Measurements from ENCODE around the gene RHOJ. TPM values are rescaled to one million over a fixed set of nuclear protein-coding genes. Genes with fewer than 3 reads are reported as not detected.
"Not testable (repeated sequence)": the region's sequence is repeated elsewhere in the genome, so short reads cannot be mapped to it uniquely, and the experiment has no call there.

The RHOJ gene
- total and polyA plus RNA-seq, 2 of the 4 experiments (the other 2 are of a cell fraction), result 9.5 to 33.9 TPM

- no peak overlapping the region for H4K5ac ChIP-seq (ENCODE audit: low read depth, low read length)
- no peak overlapping the region for H3K14ac ChIP-seq (replicated peaks; ENCODE audit: low read depth, low read length)
- DNase-seq (no peak), ATAC-seq (ENCODE audit: low read depth) (no peak)
- H2BK5ac ChIP-seq (ENCODE audit: low read depth, low read length, poor library complexity, severe bottlenecking), result no peak overlapping the region
- no peak overlapping the region for H3K4me2 ChIP-seq (ENCODE audit: low read depth, low read length)
- H2AK5ac ChIP-seq (ENCODE audit: low read depth, low read length), result no peak overlapping the region
- no peak overlapping the region for H2BK20ac ChIP-seq (ENCODE audit: low read depth, low read length)
- H3K27ac ChIP-seq (ENCODE audit: insufficient read depth, low read length), result no peak overlapping the region
- no peak overlapping the region for H3K9ac ChIP-seq (ENCODE audit: low read depth, low read length)
- no peak overlapping the region for H3K4ac ChIP-seq (ENCODE audit: low read depth, low read length)
- no peak overlapping the region for H3K23ac ChIP-seq (ENCODE audit: low read depth, low read length)
- in situ Hi-C loops (cut with MboI; ENCODE audit: low sequenced_read_pairs) (loop anchor here (5.0 kb wide), 1 partner anchor 1110 kb away; no protein-coding TSS in a partner anchor), intact Hi-C loops (cut with micrococcal nuclease) (loop anchor here (2.0 to 10.0 kb wide), 2 partner anchors 237 to 1353 kb away; no protein-coding TSS in a partner anchor), dilution Hi-C loops (cut with HindIII; ENCODE audit: low sequenced_read_pairs, unreplicated experiment) (no loop called here)
- ChIA-PET CTCF (interaction anchor here (0.7 to 3.3 kb wide), 7 partner anchors 9 to 1116 kb away, joined by 3 to 18 read pairs (median 4); no protein-coding TSS in a partner anchor), POLR2A (ENCODE audit: unreplicated experiment) (no interaction called here)
- H2BK15ac ChIP-seq (ENCODE audit: low read depth, low read length), result no peak overlapping the region
- no peak overlapping the region for H3K4me3 ChIP-seq (ENCODE audit: insufficient read depth, low read depth, low read length)
- H3K27me3 ChIP-seq (ENCODE audit: control insufficient read depth, insufficient read depth, low read length), result no peaks in the 10 kb centered on the region
- no CpG with 5 or more reads among the region's 2 CpGs for WGBS, 2 experiments (ENCODE audit: extremely low coverage in 2 of 2, insufficient read length in 1 of 2)
- H4K20me1 ChIP-seq (ENCODE audit: insufficient read depth, low read length), result no peaks in the 10 kb centered on the region
- H3K56ac ChIP-seq (ENCODE audit: extremely low read depth, insufficient read depth, low read length), result no peak overlapping the region
- H4K8ac ChIP-seq (ENCODE audit: low read depth in 2 of 2, low read length in 2 of 2), result no peak overlapping the region
- no peak overlapping the region for H3K18ac ChIP-seq (ENCODE audit: low read depth, low read length)
- H3K9me3 ChIP-seq (ENCODE audit: control insufficient read depth, insufficient read depth, low read length), result no peaks in the 10 kb centered on the region
- H2AK9ac ChIP-seq (replicated peaks; ENCODE audit: low read depth, low read length, poor library complexity), result no peak overlapping the region
- no peak overlapping the region for H4K91ac ChIP-seq (ENCODE audit: insufficient read depth, low read depth, low read length)
- no peaks in the 10 kb centered on the region for H3K9me1 ChIP-seq (ENCODE audit: insufficient read depth, low read length)
- no peaks in the 10 kb centered on the region for H3K4me1 ChIP-seq (ENCODE audit: control insufficient read depth, insufficient read depth, low read length)
- TF ChIP-seq CEBPB (IDR thresholded peaks at IDR 0.05; ENCODE audit: low read depth, low read length) (no peak), SMC3 (IDR thresholded peaks at IDR 0.05; ENCODE audit: low read depth, low read length) (no peak), NFE2L2 (IDR thresholded peaks at IDR 0.05; ENCODE audit: low read depth, low read length) (no peak)
- TF ChIP-seq, protein P1, sequence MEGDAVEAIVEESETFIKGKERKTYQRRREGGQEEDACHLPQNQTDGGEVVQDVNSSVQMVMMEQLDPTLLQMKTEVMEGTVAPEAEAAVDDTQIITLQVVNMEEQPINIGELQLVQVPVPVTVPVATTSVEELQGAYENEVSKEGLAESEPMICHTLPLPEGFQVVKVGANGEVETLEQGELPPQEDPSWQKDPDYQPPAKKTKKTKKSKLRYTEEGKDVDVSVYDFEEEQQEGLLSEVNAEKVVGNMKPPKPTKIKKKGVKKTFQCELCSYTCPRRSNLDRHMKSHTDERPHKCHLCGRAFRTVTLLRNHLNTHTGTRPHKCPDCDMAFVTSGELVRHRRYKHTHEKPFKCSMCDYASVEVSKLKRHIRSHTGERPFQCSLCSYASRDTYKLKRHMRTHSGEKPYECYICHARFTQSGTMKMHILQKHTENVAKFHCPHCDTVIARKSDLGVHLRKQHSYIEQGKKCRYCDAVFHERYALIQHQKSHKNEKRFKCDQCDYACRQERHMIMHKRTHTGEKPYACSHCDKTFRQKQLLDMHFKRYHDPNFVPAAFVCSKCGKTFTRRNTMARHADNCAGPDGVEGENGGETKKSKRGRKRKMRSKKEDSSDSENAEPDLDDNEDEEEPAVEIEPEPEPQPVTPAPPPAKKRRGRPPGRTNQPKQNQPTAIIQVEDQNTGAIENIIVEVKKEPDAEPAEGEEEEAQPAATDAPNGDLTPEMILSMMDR (conservative IDR thresholded peaks at IDR 0.05; ENCODE audit: low read depth, low read length), result no peak
- no peaks in the 10 kb centered on the region for H3K79me1 ChIP-seq (ENCODE audit: low read depth in 1 of 2, low read length in 2 of 2)
- no TSS peak for BruUV-seq (replicated peaks)
- H2AFZ ChIP-seq (replicated peaks; ENCODE audit: low read length, poor library complexity), result no peak overlapping the region
- no peak overlapping the region for H2BK120ac ChIP-seq (ENCODE audit: low read depth, low read length)
- no peaks in the 10 kb centered on the region for H3K36me3 ChIP-seq (ENCODE audit: control insufficient read depth, insufficient read depth, low read length)
These were observed 73.4 kb downstream of the RHOJ start for GRCh38 chr14:63277591-63278183.

DNA sequence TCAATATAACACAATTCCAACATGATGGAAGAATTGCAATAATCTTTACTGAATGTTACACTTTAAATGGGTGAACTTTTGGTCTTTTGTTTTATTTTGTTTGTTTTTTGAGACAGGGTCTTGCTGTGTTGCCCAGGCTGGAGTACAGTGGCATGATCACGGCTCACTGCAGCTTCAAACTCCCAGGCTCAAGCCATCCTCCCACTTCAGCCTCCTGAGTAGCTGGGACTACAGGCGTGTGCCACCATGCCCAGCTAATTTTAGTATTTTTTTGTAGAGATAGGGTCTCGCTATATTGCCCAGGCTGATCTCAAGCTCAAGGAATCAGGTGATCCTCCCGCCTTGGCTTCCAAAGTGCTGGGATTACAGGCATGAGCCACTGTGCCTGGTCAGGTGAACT lies 75.7 kb downstream of the RHOJ start:
- H3K9ac ChIP-seq (ENCODE audit: low read depth, low read length); H3K36me3 ChIP-seq (ENCODE audit: control insufficient read depth, insufficient read depth, low read length); H3K27me3 ChIP-seq (ENCODE audit: control insufficient read depth, insufficient read depth, low read length); H4K5ac ChIP-seq (ENCODE audit: low read depth, low read length); H4K8ac ChIP-seq (ENCODE audit: low read depth in 2 of 2, low read length in 2 of 2); H2BK20ac ChIP-seq (ENCODE audit: low read depth, low read length); H3K56ac ChIP-seq (ENCODE audit: extremely low read depth, insufficient read depth, low read length); H2BK15ac ChIP-seq (ENCODE audit: low read depth, low read length); dilution Hi-C loops (cut with HindIII; ENCODE audit: low sequenced_read_pairs, unreplicated experiment); H2BK5ac ChIP-seq (ENCODE audit: low read depth, low read length, poor library complexity, severe bottlenecking); H3K4me2 ChIP-seq (ENCODE audit: low read depth, low read length); H3K9me1 ChIP-seq (ENCODE audit: insufficient read depth, low read length); H3K9me3 ChIP-seq (ENCODE audit: control insufficient read depth, insufficient read depth, low read length); H3K14ac ChIP-seq (replicated peaks; ENCODE audit: low read depth, low read length); ATAC-seq (ENCODE audit: low read depth); H3K23ac ChIP-seq (ENCODE audit: low read depth, low read length); H3K27ac ChIP-seq (ENCODE audit: insufficient read depth, low read length); H2AFZ ChIP-seq (replicated peaks; ENCODE audit: low read length, poor library complexity); DNase-seq; BruUV-seq (replicated peaks); H2BK120ac ChIP-seq (ENCODE audit: low read depth, low read length); H3K18ac ChIP-seq (ENCODE audit: low read depth, low read length); H2AK5ac ChIP-seq (ENCODE audit: low read depth, low read length); H3K4ac ChIP-seq (ENCODE audit: low read depth, low read length); H4K91ac ChIP-seq (ENCODE audit: insufficient read depth, low read depth, low read length); H2AK9ac ChIP-seq (replicated peaks; ENCODE audit: low read depth, low read length, poor library complexity); CTCF ChIA-PET; H3K79me1 ChIP-seq (ENCODE audit: low read depth in 1 of 2, low read length in 2 of 2); H4K20me1 ChIP-seq (ENCODE audit: insufficient read depth, low read length); H3K4me3 ChIP-seq (ENCODE audit: insufficient read depth, low read depth, low read length); H3K4me1 ChIP-seq (ENCODE audit: control insufficient read depth, insufficient read depth, low read length); POLR2A ChIA-PET (ENCODE audit: unreplicated experiment): not testable (repeated sequence)
- in situ Hi-C loops (cut with MboI; ENCODE audit: low sequenced_read_pairs) (loop anchor here (5.0 kb wide), 1 partner anchor 1113 kb away; no protein-coding TSS in a partner anchor), intact Hi-C loops (cut with micrococcal nuclease) (loop anchor here (10.0 kb wide), 1 partner anchor 1355 kb away; no protein-coding TSS in a partner anchor)
- no CpG with 5 or more reads among the region's 4 CpGs for WGBS, 2 experiments (ENCODE audit: extremely low coverage in 2 of 2, insufficient read length in 1 of 2)

All from IMR-90 (cell line).